ACC112 (cell line): Measurements from ENCODE around the gene ULK2.

Experiments used
- H2AFZ ChIP-seq: fragments of 200-600 bp; sonication (generic); one replicate; pipeline ENCODE4 v1.6.0; 2017; ENCODE audit warnings: antibody characterized with exemption, low read length; ENCODE audit not compliant: unreplicated experiment
- H3K27ac ChIP-seq: fragments of 200-600 bp; sonication (generic); 2 replicates; pipeline ENCODE4 v1.5.1; 2014; ENCODE audit warnings: low read depth, mild to moderate bottlenecking, antibody characterized with exemption, low read length, moderate library complexity
- H3K27me3 ChIP-seq: fragments of 200-600 bp; sonication (generic); 2 replicates; pipeline ENCODE4 v1.6.1; 2014; ENCODE audit warnings: mild to moderate bottlenecking, antibody characterized with exemption, low read length, moderate library complexity, mixed read lengths; ENCODE audit not compliant: insufficient read depth
- H3K36me3 ChIP-seq: fragments of 200-600 bp; sonication (generic); 2 replicates; pipeline ENCODE4 v1.6.1; 2016; ENCODE audit warnings: mild to moderate bottlenecking, antibody characterized with exemption, low read length, moderate library complexity, mixed read lengths; ENCODE audit not compliant: insufficient read depth
- H3K4me1 ChIP-seq: fragments of 200-600 bp; sonication (generic); one replicate; pipeline ENCODE4 v1.6.1; 2016; ENCODE audit warnings: low read length, mixed read lengths; ENCODE audit not compliant: insufficient read depth, unreplicated experiment, control insufficient read depth
- H3K4me3 ChIP-seq: fragments of 200-600 bp; sonication (generic); 2 replicates; pipeline ENCODE4 v1.5.1; 2014; ENCODE audit warnings: mild to moderate bottlenecking, low read depth, low read length
- H3K79me2 ChIP-seq: fragments of 200-600 bp; sonication (generic); one replicate; pipeline ENCODE4 v1.6.0; 2016; ENCODE audit warnings: low read length; ENCODE audit not compliant: control insufficient read depth, unreplicated experiment, insufficient read depth

ULK2 gene

GRCh38 chr17:19726631-19727376, 140.9 kb downstream of the ULK2 start:
- H3K36me3 ChIP-seq, result no peaks in the 10 kb centered on the region
- H3K27ac ChIP-seq, result peak overlapping the region; percentile 48; the same call in 1 of the 2 replicates
- H3K4me1 ChIP-seq, result peaks cover 13% of the 10 kb centered on the region
- no peak overlapping the region for H2AFZ ChIP-seq
- no peaks in the 10 kb centered on the region for H3K79me2 ChIP-seq
- no peak overlapping the region for H3K4me3 ChIP-seq
- peaks cover 6% of the 10 kb centered on the region; the same call in 1 of the 2 replicates for H3K27me3 ChIP-seq

GRCh38 chr17:19725486-19725885, 142.2 kb downstream of the ULK2 start:
- Histone ChIP-seq H3K27me3 (no peaks in the 10 kb centered on the region), H3K79me2 (no peaks in the 10 kb centered on the region), H3K4me1 (peaks cover 13% of the 10 kb centered on the region), H2AFZ (no peak overlapping the region), H3K36me3 (no peaks in the 10 kb centered on the region), H3K4me3 (no peak overlapping the region), H3K27ac (no peak overlapping the region)

- Histone ChIP-seq H3K27ac (no peak overlapping the region), H3K4me1 (peaks cover 13% of the 10 kb centered on the region), H3K4me3 (no peak overlapping the region), H2AFZ (no peak overlapping the region), H3K36me3 (no peaks in the 10 kb centered on the region), H3K27me3 (no peaks in the 10 kb centered on the region), H3K79me2 (no peaks in the 10 kb centered on the region)
These were observed 143.0 kb downstream of the ULK2 start for GRCh38 chr17:19724501-19725420.

- H3K4me3 ChIP-seq, result no peak overlapping the region
- no peaks in the 10 kb centered on the region for H3K27me3 ChIP-seq
- H3K79me2 ChIP-seq, result no peaks in the 10 kb centered on the region
- H3K4me1 ChIP-seq, result peaks cover 13% of the 10 kb centered on the region
- H2AFZ ChIP-seq, result no peak overlapping the region
- no peaks in the 10 kb centered on the region for H3K36me3 ChIP-seq
- no peak overlapping the region for H3K27ac ChIP-seq
These were observed 143.8 kb downstream of the ULK2 start for GRCh38 chr17:19723964-19724363.
